AG04449 (cell line): ENCODE results near the gene OBSCN.

ENCODE experiments used
- CTCF ChIA-PET: fragments of 350-600 bp; formaldehyde crosslinking; extraction: SDS; loops from one replicate; lab custom pipeline; 2021; ENCODE audit warnings: antibody characterized with exemption; lab: Yijun Ruan, JAX
- POLR2A ChIA-PET: fragments of 400-600, 350-600 bp; formaldehyde crosslinking; extraction: SDS; loops from one replicate; lab custom pipeline; 2020; ENCODE audit warnings: antibody characterized with exemption, inconsistent platforms; lab: Yijun Ruan, JAX
- DNase-seq: peaks from one replicate; pipeline ENCODE4 v3.0.0-alpha.2; 2010; ENCODE audit warnings: low read depth, low spot score
- H3K4me3 ChIP-seq: 2 replicates; pipeline ENCODE4 v1.5.1; 2011; ENCODE audit warnings: low read depth, mild to moderate bottlenecking, control low read depth, low read length
- TF ChIP-seq, protein P1 (sequence below): IDR thresholded peaks from one replicate; pipeline ENCODE4 v1.5.1; 2011; ENCODE audit warnings: mild to moderate bottlenecking, moderate library complexity, low read length, control low read depth, inconsistent platforms; ENCODE audit not compliant: insufficient read depth; ENCODE audit errors: missing control alignments

Gene OBSCN

DNA sequence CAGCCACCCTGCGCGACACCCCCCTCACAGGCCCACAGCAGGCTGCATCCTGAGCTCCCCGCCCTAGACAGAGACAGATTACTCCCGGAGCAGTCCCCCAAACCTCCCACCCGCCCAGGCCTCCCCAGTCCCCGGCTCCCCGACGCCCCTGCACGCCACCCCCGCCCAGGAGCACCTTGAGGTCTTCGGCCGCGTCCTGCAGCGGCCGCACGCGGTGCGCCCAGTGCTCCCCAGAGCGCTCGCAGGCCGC, 198.1 kb downstream of the OBSCN start:
- POLR2A ChIA-PET, result interaction anchor here (1.1 to 1.6 kb wide), 2 partner anchors 12 to 35 kb away, joined by 4 to 8 read pairs; no protein-coding TSS in a partner anchor
- CTCF ChIA-PET, result interaction anchor here (0.7 to 4.5 kb wide), 5 partner anchors 9 to 406 kb away, joined by 3 to 37 read pairs (median 5); no protein-coding TSS in a partner anchor
- peak overlapping the region; percentile 91 for H3K4me3 ChIP-seq
- TF ChIP-seq, protein P1, sequence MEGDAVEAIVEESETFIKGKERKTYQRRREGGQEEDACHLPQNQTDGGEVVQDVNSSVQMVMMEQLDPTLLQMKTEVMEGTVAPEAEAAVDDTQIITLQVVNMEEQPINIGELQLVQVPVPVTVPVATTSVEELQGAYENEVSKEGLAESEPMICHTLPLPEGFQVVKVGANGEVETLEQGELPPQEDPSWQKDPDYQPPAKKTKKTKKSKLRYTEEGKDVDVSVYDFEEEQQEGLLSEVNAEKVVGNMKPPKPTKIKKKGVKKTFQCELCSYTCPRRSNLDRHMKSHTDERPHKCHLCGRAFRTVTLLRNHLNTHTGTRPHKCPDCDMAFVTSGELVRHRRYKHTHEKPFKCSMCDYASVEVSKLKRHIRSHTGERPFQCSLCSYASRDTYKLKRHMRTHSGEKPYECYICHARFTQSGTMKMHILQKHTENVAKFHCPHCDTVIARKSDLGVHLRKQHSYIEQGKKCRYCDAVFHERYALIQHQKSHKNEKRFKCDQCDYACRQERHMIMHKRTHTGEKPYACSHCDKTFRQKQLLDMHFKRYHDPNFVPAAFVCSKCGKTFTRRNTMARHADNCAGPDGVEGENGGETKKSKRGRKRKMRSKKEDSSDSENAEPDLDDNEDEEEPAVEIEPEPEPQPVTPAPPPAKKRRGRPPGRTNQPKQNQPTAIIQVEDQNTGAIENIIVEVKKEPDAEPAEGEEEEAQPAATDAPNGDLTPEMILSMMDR, result no peak
- no peak for DNase-seq

DNA sequence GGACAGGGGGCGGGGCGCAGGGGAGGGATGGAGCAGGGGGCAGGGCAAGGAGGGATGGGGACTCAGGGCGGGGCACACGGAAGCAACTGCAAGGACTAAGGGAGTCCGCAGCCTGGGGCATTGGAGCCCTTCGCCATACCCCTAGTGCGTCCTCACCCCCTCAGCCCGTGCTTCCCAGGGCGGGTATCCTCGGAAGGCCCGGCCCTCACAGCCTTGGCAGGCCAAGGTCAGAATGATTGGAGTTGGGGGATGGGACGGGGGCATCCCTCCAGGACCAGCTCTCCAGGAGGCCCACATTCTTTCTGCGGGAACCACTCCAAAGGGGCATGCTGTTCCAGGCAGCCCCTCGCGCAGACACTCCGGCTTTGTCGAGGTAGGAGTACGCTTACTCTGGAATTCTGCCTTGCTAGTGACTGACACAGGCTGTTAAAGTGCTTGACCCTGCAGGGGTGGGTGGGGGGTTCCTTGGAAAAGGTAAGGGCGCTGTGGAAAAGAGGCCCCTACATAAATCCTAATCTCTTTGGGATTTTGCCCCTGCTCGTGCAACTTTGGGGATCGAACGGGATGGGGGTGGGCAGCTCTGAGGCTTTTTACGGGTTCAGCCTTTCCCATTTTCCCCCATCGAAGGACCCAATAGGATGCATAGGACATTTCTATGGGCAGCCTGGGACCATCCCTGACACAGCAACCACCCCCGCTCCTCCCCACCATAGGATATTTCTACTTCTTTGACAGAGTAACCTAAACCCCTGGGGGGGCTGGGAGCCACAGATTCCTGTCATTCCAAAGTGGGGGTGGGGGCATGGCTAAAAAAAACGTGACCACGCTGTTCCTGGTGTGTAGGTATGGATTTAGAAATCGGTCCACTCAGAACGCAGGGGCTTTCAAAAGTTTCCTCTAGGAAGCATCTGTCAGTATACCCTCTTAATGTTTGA, 199.5 kb downstream of the OBSCN start:
- H3K4me3 ChIP-seq, result peak overlapping the region; percentile 91
- ChIA-PET CTCF (interaction anchor here (1.6 to 1.9 kb wide), 2 partner anchors 8 to 13 kb away, joined by 4 to 6 read pairs; no protein-coding TSS in a partner anchor), POLR2A (interaction anchor here (1.6 kb wide), 1 partner anchor 14 kb away, joined by 8 read pairs; no protein-coding TSS in a partner anchor)
- no peak for DNase-seq
- TF ChIP-seq, protein P1, result no peak

DNA sequence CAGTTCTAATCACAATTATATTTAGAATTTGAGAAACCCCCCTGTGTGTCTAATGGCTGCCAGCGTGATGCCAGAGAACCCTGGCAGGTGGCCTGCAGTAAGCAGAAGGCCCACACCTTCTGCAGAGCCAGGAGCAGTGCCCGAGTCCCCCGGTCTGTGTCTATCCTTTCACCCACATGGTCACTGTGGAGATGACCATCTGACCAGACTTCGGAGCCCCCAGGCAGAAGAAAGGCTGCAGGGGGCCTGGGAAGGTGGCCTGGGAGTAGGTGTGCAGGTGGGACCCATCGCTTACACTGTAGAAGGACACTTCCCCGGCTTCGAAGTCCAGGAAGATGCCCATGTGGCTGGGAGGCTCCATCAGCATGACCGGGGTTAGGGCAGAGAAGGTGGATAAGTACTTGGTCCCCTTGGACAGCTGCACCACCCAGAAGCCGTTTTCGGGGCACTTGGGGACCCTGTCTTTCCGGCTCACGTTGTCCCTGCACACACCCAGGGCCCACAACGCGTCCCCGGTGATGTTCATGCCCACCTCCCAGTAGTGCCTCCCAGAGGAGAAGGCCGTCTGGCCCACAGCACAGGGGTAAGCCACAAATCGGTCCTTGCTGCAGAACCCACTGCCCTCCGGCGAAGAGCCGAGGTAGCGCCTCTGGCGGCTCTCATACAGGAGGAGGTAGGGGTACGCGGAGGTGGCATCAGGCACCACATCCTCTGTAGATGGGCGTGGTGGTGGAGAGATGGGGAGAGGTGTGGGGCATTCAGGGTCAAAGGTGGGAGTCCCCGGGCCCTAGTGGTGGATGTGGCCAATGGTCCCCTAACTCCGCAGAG, 200.4 kb downstream of the OBSCN start:
- ChIA-PET CTCF (interaction anchor here (1.6 kb wide), 1 partner anchor 14 kb away, joined by 4 read pairs; no protein-coding TSS in a partner anchor), POLR2A (no interaction called here)
- TF ChIP-seq, protein P1, result no peak
- H3K4me3 ChIP-seq, result peak overlapping the region; percentile 91
- DNase-seq, result no peak

DNA sequence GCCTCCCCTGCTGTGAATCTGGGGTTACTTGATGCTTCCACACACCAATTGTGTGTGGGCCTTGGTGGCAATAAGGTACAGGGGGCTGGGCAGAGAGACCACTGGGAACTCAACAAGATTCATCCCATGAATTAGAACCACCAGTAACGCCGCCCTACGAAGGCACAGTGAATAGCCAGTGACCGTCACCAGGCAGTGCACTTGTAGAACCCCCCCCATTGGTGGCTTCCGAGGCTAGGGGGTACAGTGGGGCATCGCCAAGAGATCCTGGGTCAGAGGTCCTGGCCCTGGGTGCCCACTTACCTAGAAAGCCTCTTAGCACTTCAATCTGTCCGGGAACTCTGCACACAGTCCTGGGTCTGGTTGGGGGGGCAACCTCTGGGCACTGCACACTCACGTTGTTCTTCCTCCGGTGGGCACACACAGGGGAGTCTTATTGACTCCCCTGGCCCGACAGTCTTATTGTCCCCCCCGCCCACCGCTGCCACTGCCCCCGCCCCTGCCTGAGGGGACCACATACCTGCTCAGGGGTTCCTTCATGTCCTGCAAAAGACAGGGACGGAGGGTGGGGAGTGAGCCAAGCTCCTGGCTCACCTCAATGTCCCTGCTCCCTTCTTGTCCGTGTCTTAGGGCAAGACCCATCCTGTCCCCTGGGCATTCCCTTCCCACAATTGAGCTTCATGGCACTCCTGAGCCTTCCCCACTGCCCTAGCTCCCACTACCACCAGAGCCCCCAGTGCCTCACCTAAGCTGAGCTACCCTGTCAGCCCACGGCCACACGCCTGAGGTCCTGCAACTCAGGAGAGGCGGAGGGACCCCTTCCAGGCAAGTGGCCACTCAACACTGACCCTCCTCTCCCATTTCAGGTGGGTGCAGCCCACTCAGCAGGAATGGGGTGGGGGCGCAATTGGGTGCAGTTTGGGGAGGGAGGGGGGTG, 201.3 kb downstream of the OBSCN start:
- ChIA-PET POLR2A (no interaction called here), CTCF (no interaction called here)
- DNase-seq, result no peak
- TF ChIP-seq, protein P1, result no peak
- H3K4me3 ChIP-seq, result no peak overlapping the region; the same call in none of the 2 replicates

DNA sequence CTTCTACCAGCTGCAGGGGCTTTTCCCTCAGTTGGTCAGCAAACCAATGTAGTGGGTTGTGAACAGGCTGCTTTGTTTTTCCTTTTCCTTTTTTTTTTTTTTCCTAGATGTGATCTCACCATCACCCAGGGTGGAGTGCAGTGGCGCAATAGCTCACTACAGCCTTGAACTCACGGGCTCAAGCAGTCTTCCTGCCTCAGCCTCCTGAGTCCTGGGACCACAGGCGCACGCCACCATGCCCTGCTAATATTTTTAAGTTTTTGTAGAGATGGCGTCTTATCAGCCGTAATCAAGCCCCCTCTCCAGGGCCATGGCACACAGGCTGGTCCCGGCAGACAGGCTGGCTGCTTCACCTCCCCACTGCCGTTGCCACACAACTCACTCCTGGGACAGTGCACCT, 202.2 kb downstream of the OBSCN start:
- ChIA-PET CTCF (no interaction called here), POLR2A (no interaction called here)
- TF ChIP-seq, protein P1, result no peak
- no peak overlapping the region for H3K4me3 ChIP-seq
- no peak for DNase-seq
